AG04449 (cell line): ENCODE data around the gene HDAC4.

ENCODE experiments used
- CTCF ChIA-PET: fragments of 350-600 bp; formaldehyde crosslinking; extraction: SDS; loops from one replicate; lab custom pipeline; 2021; ENCODE audit warnings: antibody characterized with exemption; lab: Yijun Ruan, JAX
- POLR2A ChIA-PET: fragments of 400-600, 350-600 bp; formaldehyde crosslinking; extraction: SDS; loops from one replicate; lab custom pipeline; 2020; ENCODE audit warnings: antibody characterized with exemption, inconsistent platforms; lab: Yijun Ruan, JAX
- DNase-seq: peaks from one replicate; pipeline ENCODE4 v3.0.0-alpha.2; 2010; ENCODE audit warnings: low read depth, low spot score
- H3K4me3 ChIP-seq: 2 replicates; pipeline ENCODE4 v1.5.1; 2011; ENCODE audit warnings: low read depth, mild to moderate bottlenecking, control low read depth, low read length
- CTCF ChIP-seq: IDR thresholded peaks from one replicate; pipeline ENCODE4 v1.5.1; 2011; ENCODE audit warnings: mild to moderate bottlenecking, moderate library complexity, low read length, control low read depth, inconsistent platforms; ENCODE audit not compliant: insufficient read depth; ENCODE audit errors: missing control alignments

The HDAC4 gene

GRCh38 chr2:239215136-239215925 lies 185.5 kb downstream of the HDAC4 start:
- no peak for TF ChIP-seq CTCF
- ChIA-PET CTCF (interaction anchor here (0.6 to 1.3 kb wide), 2 partner anchors 9 to 10 kb away, joined by 3 to 4 read pairs; no protein-coding TSS in a partner anchor), POLR2A (no interaction called here)
- no peak for DNase-seq
- H3K4me3 ChIP-seq: no peak overlapping the region

GRCh38 chr2:239214725-239215124 lies 186.1 kb downstream of the HDAC4 start:
- ChIA-PET CTCF (interaction anchor here (0.6 kb wide), 1 partner anchor 10 kb away, joined by 3 read pairs; no protein-coding TSS in a partner anchor), POLR2A (no interaction called here)
- no peak overlapping the region for H3K4me3 ChIP-seq
- TF ChIP-seq CTCF: no peak
- no peak for DNase-seq

GRCh38 chr2:239213643-239214101 lies 187.1 kb downstream of the HDAC4 start:
- CTCF ChIA-PET: interaction anchor here (1.2 kb wide), 1 partner anchor 8 kb away, joined by 3 read pairs; no protein-coding TSS in a partner anchor
- no peak for TF ChIP-seq CTCF
- H3K4me3 ChIP-seq: no peak overlapping the region
- POLR2A ChIA-PET: no interaction called here
- DNase-seq: no peak

GRCh38 chr2:239212929-239213642 lies 187.7 kb downstream of the HDAC4 start:
- CTCF ChIA-PET: interaction anchor here (1.2 to 1.9 kb wide), 2 partner anchors 7 to 9 kb away, joined by 3 to 4 read pairs; no protein-coding TSS in a partner anchor
- no peak for DNase-seq
- POLR2A ChIA-PET: no interaction called here
- no peak for TF ChIP-seq CTCF
- H3K4me3 ChIP-seq: no peak overlapping the region

GRCh38 chr2:239212121-239212928 lies 188.5 kb downstream of the HDAC4 start:
- CTCF ChIA-PET: interaction anchor here (1.2 to 1.9 kb wide), 2 partner anchors 8 to 10 kb away, joined by 3 to 4 read pairs; no protein-coding TSS in a partner anchor
- TF ChIP-seq CTCF: no peak
- POLR2A ChIA-PET: no interaction called here

More at GRCh38 chr2:239212121-239212928, 188.5 kb downstream of the HDAC4 start:
- no peak overlapping the region for H3K4me3 ChIP-seq
- DNase-seq: no peak
